Ishikawa (cell line): ENCODE measurements around the gene RRBP1.

Experiments
- CEBPB ChIP-seq: IDR thresholded peaks from 2 replicates; pipeline ENCODE4 v1.6.1; 2012
- CREB1 ChIP-seq: IDR thresholded peaks from 2 replicates; pipeline ENCODE4 v1.6.1; 2012; ENCODE audit warnings: low read depth
- EGR1 ChIP-seq: IDR thresholded peaks from 2 replicates; pipeline ENCODE4 v1.6.1; 2012
- EP300 ChIP-seq: IDR thresholded peaks from 2 replicates; pipeline ENCODE4 v1.6.1; 2012; ENCODE audit warnings: borderline replicate concordance
- FOXM1 ChIP-seq: IDR thresholded peaks from 2 replicates; pipeline ENCODE4 v1.6.1; 2012; ENCODE audit warnings: low read depth, borderline replicate concordance
- NFIC ChIP-seq: IDR thresholded peaks from 2 replicates; pipeline ENCODE4 v1.6.1; 2012
- RAD21 ChIP-seq: IDR thresholded peaks from 2 replicates; pipeline ENCODE4 v1.6.1; 2012; ENCODE audit warnings: low read depth
- REST ChIP-seq: IDR thresholded peaks from 2 replicates; pipeline ENCODE4 v1.6.1; 2012; ENCODE audit warnings: low read depth, mild to moderate bottlenecking
- TAF1 ChIP-seq: IDR thresholded peaks from 2 replicates; pipeline ENCODE4 v1.6.1; 2012; ENCODE audit warnings: low read depth, mild to moderate bottlenecking
- TCF12 ChIP-seq: IDR thresholded peaks from 2 replicates; pipeline ENCODE4 v1.6.1; 2012; ENCODE audit warnings: low read depth
- TEAD4 ChIP-seq: IDR thresholded peaks from 2 replicates; pipeline ENCODE4 v1.6.1; 2012
- USF1 ChIP-seq: IDR thresholded peaks from 2 replicates; pipeline ENCODE4 v1.6.1; 2012
- YY1 ChIP-seq: IDR thresholded peaks from 2 replicates; pipeline ENCODE4 v1.6.1; 2012; ENCODE audit warnings: low read depth
- ZBTB7A ChIP-seq: IDR thresholded peaks from 2 replicates; pipeline ENCODE4 v1.6.1; 2012; ENCODE audit warnings: low read depth
- TF ChIP-seq, protein P1 (sequence below): IDR thresholded peaks from 2 replicates; pipeline ENCODE4 v1.6.1; 2012

The RRBP1 gene

GRCh38 chr20:17675519-17676377 lies 6.3 kb downstream of the RRBP1 start:
- TF ChIP-seq TEAD4 (no peak), FOXM1 (no peak), EP300 (no peak), USF1 (no peak), NFIC (no peak), CREB1 (no peak), YY1 (no peak), TAF1 (no peak), TCF12 (no peak), REST (no peak), RAD21 (no peak), CEBPB (no peak), ZBTB7A (no peak), EGR1 (no peak)
- TF ChIP-seq, protein P1, sequence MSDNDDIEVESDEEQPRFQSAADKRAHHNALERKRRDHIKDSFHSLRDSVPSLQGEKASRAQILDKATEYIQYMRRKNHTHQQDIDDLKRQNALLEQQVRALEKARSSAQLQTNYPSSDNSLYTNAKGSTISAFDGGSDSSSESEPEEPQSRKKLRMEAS: no peak

- TF ChIP-seq YY1: no peak
- no peak for TF ChIP-seq TEAD4
- no peak for TF ChIP-seq EGR1
- TF ChIP-seq REST: no peak
- TF ChIP-seq TAF1: no peak
- no peak for TF ChIP-seq FOXM1
- no peak for TF ChIP-seq TCF12
- TF ChIP-seq NFIC: no peak
- TF ChIP-seq USF1: no peak
- no peak for TF ChIP-seq CREB1
- TF ChIP-seq EP300: no peak
- TF ChIP-seq ZBTB7A: no peak
- no peak for TF ChIP-seq RAD21
- TF ChIP-seq, protein P1: no peak
- TF ChIP-seq CEBPB: no peak
Observed at GRCh38 chr20:17674722-17675518, 7.1 kb downstream of the RRBP1 start.

DNA sequence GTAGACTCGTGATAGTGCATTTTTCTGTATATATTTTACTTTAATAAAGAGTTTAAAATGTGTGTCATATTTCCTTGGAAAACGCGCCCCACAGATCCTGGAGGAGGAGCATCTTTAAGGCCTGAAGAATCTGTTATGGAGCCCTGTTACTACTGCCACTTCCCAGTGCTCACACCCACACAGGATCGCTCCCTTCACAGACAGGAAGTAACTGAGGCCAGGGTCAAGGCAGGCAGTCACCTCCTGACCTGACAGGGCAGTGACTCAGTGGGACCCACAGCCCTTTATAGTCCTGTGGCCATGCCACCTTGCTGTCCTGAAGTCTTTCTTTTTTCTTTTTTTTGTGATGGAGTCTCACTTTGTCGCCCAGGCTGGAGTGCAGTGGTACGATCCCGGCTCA lies 9.0 kb downstream of the RRBP1 start:
- no peak for TF ChIP-seq ZBTB7A
- TF ChIP-seq YY1: no peak

- TF ChIP-seq EGR1: no peak
- no peak for TF ChIP-seq TAF1
- no peak for TF ChIP-seq USF1
- TF ChIP-seq REST: no peak
- TF ChIP-seq EP300: no peak
- no peak for TF ChIP-seq NFIC
Observed at GRCh38 chr20:17671565-17671964, 10.5 kb downstream of the RRBP1 start.
